ENCODE measurements around the gene PCDH19. TPM values are rescaled to one million over a fixed set of nuclear protein-coding genes. Genes with fewer than 3 reads are reported as not detected.

PCDH19 gene
- total and polyA plus RNA-seq, 5 donors: 0.25 to 0.40 (median 0.33) TPM

- H3K4me1 ChIP-seq (ENCODE audit: control insufficient read depth, insufficient read depth, low read length): no peaks in the 10 kb centered on the region
- 80% methylated on average over 5 of the region's 5 CpGs for WGBS
- no peaks in the 10 kb centered on the region for H3K27me3 ChIP-seq (ENCODE audit: control insufficient read depth, insufficient read depth)
- intact Hi-C loops (cut with DNase I): no loop called here
- H3K9me3 ChIP-seq (ENCODE audit: control insufficient read depth, low read length): no peaks in the 10 kb centered on the region
- no peak overlapping the region for H3K27ac ChIP-seq (ENCODE audit: low read length)
- H3K4me3 ChIP-seq (ENCODE audit: low read length): no peak overlapping the region
- DNase-seq (no peak), ATAC-seq (no peak)
Measured at GRCh38 chrX:100350704-100351489, 59.2 kb downstream of the PCDH19 start.

GRCh38 chrX:100349391-100349790, 60.7 kb downstream of the PCDH19 start:
- no peaks in the 10 kb centered on the region for H3K4me1 ChIP-seq (ENCODE audit: control insufficient read depth, insufficient read depth, low read length)
- ATAC-seq (no peak), DNase-seq (no peak)
- H3K9me3 ChIP-seq (ENCODE audit: control insufficient read depth, low read length): no peaks in the 10 kb centered on the region
- no peak overlapping the region for H3K27ac ChIP-seq (ENCODE audit: low read length)
- no peaks in the 10 kb centered on the region for H3K27me3 ChIP-seq (ENCODE audit: control insufficient read depth, insufficient read depth)
- H3K4me3 ChIP-seq (ENCODE audit: low read length): no peak overlapping the region
- intact Hi-C loops (cut with DNase I): no loop called here

GRCh38 chrX:100341142-100341510, 68.9 kb downstream of the PCDH19 start:
- no peak overlapping the region for H3K27ac ChIP-seq (ENCODE audit: low read length)
- WGBS: 56% methylated on average over 4 of the region's 4 CpGs
- ATAC-seq: no peak
- H3K27me3 ChIP-seq (ENCODE audit: control insufficient read depth, insufficient read depth): no peaks in the 10 kb centered on the region
- no peaks in the 10 kb centered on the region for H3K9me3 ChIP-seq (ENCODE audit: control insufficient read depth, low read length)
- H3K4me1 ChIP-seq (ENCODE audit: control insufficient read depth, insufficient read depth, low read length): no peaks in the 10 kb centered on the region
- no peak for DNase-seq
- intact Hi-C loops (cut with DNase I): no loop called here
- no peak overlapping the region for H3K4me3 ChIP-seq (ENCODE audit: low read length)

- Histone ChIP-seq H3K27me3 (ENCODE audit: control insufficient read depth, insufficient read depth) (no peaks in the 10 kb centered on the region), H3K9me3 (ENCODE audit: control insufficient read depth, low read length) (no peaks in the 10 kb centered on the region), H3K4me1 (ENCODE audit: control insufficient read depth, insufficient read depth, low read length) (no peaks in the 10 kb centered on the region), H3K27ac (ENCODE audit: low read length) (no peak overlapping the region), H3K4me3 (ENCODE audit: low read length) (no peak overlapping the region)
- intact Hi-C loops (cut with DNase I): no loop called here
- DNase-seq: no peak
- ATAC-seq: no peak
Measured at GRCh38 chrX:100340491-100341141, 69.5 kb downstream of the PCDH19 start.

GRCh38 chrX:100328351-100328750, 81.7 kb downstream of the PCDH19 start:
- no peak overlapping the region for H3K4me3 ChIP-seq (ENCODE audit: low read length)
- H3K9me3 ChIP-seq (ENCODE audit: control insufficient read depth, low read length): no peaks in the 10 kb centered on the region
- no peak overlapping the region for H3K27ac ChIP-seq (ENCODE audit: low read length)
- intact Hi-C loops (cut with DNase I): no loop called here
- H3K4me1 ChIP-seq (ENCODE audit: control insufficient read depth, insufficient read depth, low read length): no peaks in the 10 kb centered on the region
- 72% methylated on average over 6 of the region's 6 CpGs for WGBS
- no peak for DNase-seq
- H3K27me3 ChIP-seq (ENCODE audit: control insufficient read depth, insufficient read depth): no peaks in the 10 kb centered on the region
- no peak for ATAC-seq

DNA sequence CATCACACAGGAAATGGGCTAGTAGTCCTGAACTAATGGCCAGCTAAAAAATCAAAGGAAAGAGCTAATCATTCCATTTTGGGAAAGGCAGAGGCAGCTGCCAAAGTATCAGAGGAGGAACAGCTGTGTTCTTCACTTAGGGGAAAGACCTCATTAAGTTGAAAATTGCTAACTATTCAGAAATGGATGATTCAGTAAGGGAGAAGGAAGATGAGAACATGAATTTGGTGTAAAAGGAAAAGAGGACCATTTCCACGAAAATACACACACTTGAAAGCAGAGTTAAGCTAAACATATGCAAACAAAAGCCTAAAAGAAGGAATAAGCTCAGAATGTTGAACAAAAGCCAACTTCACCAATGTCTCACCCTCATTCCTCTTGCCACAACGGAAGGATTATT, 90.4 kb downstream of the PCDH19 start:
- ATAC-seq: no peak
- H3K9me3 ChIP-seq (ENCODE audit: control insufficient read depth, low read length): no peaks in the 10 kb centered on the region
- H3K4me3 ChIP-seq (ENCODE audit: low read length): no peak overlapping the region
- H3K4me1 ChIP-seq (ENCODE audit: control insufficient read depth, insufficient read depth, low read length): no peaks in the 10 kb centered on the region
- intact Hi-C loops (cut with DNase I): no loop called here
- DNase-seq: no peak
- H3K27ac ChIP-seq (ENCODE audit: low read length): no peak overlapping the region
- no peaks in the 10 kb centered on the region for H3K27me3 ChIP-seq (ENCODE audit: control insufficient read depth, insufficient read depth)
- 45% methylated on average over 2 of the region's 2 CpGs for WGBS

- 23% methylated on average over 3 of the region's 3 CpGs for WGBS
- H3K4me1 ChIP-seq (ENCODE audit: control insufficient read depth, insufficient read depth, low read length): no peaks in the 10 kb centered on the region
- intact Hi-C loops (cut with DNase I): no loop called here
- H3K27me3 ChIP-seq (ENCODE audit: control insufficient read depth, insufficient read depth): no peaks in the 10 kb centered on the region
- H3K9me3 ChIP-seq (ENCODE audit: control insufficient read depth, low read length): no peaks in the 10 kb centered on the region
- no peak overlapping the region for H3K27ac ChIP-seq (ENCODE audit: low read length)
- ATAC-seq (no peak), DNase-seq (peak in 1 of 3 donors; percentile 28)
- H3K4me3 ChIP-seq (ENCODE audit: low read length): no peak overlapping the region
Measured at GRCh38 chrX:100316987-100317386, 93.1 kb downstream of the PCDH19 start.

- ATAC-seq (no peak), DNase-seq (no peak)
- Histone ChIP-seq H3K27ac (ENCODE audit: low read length) (no peak overlapping the region), H3K9me3 (ENCODE audit: control insufficient read depth, low read length) (no peaks in the 10 kb centered on the region), H3K27me3 (ENCODE audit: control insufficient read depth, insufficient read depth) (no peaks in the 10 kb centered on the region), H3K4me1 (ENCODE audit: control insufficient read depth, insufficient read depth, low read length) (no peaks in the 10 kb centered on the region), H3K4me3 (ENCODE audit: low read length) (no peak overlapping the region)
- WGBS: 74% methylated on average over 3 of the region's 3 CpGs
- intact Hi-C loops (cut with DNase I): no loop called here
Measured at GRCh38 chrX:100315566-100315965, 94.5 kb downstream of the PCDH19 start.

- 93% methylated on average over 2 of the region's 2 CpGs for WGBS
- no peaks in the 10 kb centered on the region for H3K4me1 ChIP-seq (ENCODE audit: control insufficient read depth, insufficient read depth, low read length)
- no peak overlapping the region for H3K4me3 ChIP-seq (ENCODE audit: low read length)
- no peak overlapping the region for H3K27ac ChIP-seq (ENCODE audit: low read length)
- H3K9me3 ChIP-seq (ENCODE audit: control insufficient read depth, low read length): no peaks in the 10 kb centered on the region
- ATAC-seq: no peak
- no peaks in the 10 kb centered on the region for H3K27me3 ChIP-seq (ENCODE audit: control insufficient read depth, insufficient read depth)
- DNase-seq: no peak
- intact Hi-C loops (cut with DNase I): no loop called here
Measured at GRCh38 chrX:100299559-100299958, 110.5 kb downstream of the PCDH19 start.

GRCh38 chrX:100297728-100298127, 112.3 kb downstream of the PCDH19 start:
- no peak overlapping the region for H3K27ac ChIP-seq (ENCODE audit: low read length)
- no peaks in the 10 kb centered on the region for H3K4me1 ChIP-seq (ENCODE audit: control insufficient read depth, insufficient read depth, low read length)
- no peaks in the 10 kb centered on the region for H3K9me3 ChIP-seq (ENCODE audit: control insufficient read depth, low read length)
- H3K27me3 ChIP-seq (ENCODE audit: control insufficient read depth, insufficient read depth): no peaks in the 10 kb centered on the region
- no peak overlapping the region for H3K4me3 ChIP-seq (ENCODE audit: low read length)
- ATAC-seq (no peak), DNase-seq (no peak)
- WGBS: 96% methylated on average over 1 of the region's 1 CpG
- intact Hi-C loops (cut with DNase I): no loop called here

GRCh38 chrX:100296183-100296753, 113.8 kb downstream of the PCDH19 start:
- no peak overlapping the region for H3K4me3 ChIP-seq (ENCODE audit: low read length)
- no peak overlapping the region for H3K27ac ChIP-seq (ENCODE audit: low read length)
- WGBS: 80% methylated on average over 21 of the region's 21 CpGs
- no peaks in the 10 kb centered on the region for H3K9me3 ChIP-seq (ENCODE audit: control insufficient read depth, low read length)
- no peaks in the 10 kb centered on the region for H3K4me1 ChIP-seq (ENCODE audit: control insufficient read depth, insufficient read depth, low read length)
- DNase-seq: peak in 1 of 3 donors; percentile 21
- no peaks in the 10 kb centered on the region for H3K27me3 ChIP-seq (ENCODE audit: control insufficient read depth, insufficient read depth)
- intact Hi-C loops (cut with DNase I): no loop called here
- ATAC-seq: no peak
